OCI-LY1 (cell line): ENCODE results near the gene GALNT9.

Experiments used
- EZH2 ChIP-seq: fragments of 200-600 bp; sonication (generic), shearing (Covaris generic); IDR thresholded peaks from 2 replicates; pipeline ENCODE4 v1.8.0; 2017; ENCODE audit warnings: borderline replicate concordance, mixed run types, mild to moderate bottlenecking, antibody characterized with exemption, low read length, moderate library complexity, mixed read lengths
- TF ChIP-seq, protein P1 (sequence below): fragments of 200-600 bp; sonication (generic), shearing (Covaris generic); IDR thresholded peaks from 2 replicates; pipeline ENCODE4 v1.5.1; 2017; ENCODE audit warnings: mild to moderate bottlenecking, antibody characterized with exemption, low read length, moderate library complexity, mixed read lengths

DNA sequence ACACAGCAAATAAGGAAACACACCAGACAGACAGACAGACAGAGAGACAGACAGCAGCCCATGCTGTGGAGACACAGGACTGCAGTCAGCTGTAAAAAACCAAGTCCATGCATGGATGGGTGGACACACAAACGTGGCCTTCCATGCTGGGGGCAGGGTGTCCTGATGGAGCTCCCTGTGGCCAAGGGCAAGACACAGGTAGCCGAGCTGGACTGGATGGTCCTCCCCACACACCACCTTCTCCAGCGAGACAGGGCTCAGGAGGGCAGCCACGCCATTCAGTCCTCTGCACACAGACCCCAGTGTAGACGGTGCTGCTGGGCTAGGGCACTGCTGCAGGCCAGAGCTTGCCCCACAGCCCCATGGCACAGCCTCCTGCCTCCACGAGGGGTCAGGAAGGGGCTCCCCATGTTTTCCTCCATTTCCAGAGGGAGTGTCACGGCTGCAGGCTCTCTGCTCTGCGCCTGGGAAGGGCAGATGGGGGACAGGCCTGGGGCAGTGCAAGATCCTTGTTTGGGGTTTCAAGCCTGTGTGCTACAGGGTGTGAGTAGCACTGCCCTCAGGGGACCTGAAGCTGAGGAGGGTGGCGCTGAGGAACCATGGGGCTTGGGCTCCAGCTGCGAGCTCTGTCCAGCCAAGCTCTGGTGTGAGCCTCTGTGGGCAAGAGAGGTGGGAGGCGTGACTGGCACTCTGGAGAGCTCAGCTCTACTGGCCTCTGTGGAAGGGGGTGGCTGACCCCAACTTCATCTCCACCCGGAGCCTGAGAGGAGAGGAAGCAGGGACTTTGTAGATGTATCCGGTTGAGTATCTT is 67.9 kb downstream of the GALNT9 start:
- TF ChIP-seq, protein P1, sequence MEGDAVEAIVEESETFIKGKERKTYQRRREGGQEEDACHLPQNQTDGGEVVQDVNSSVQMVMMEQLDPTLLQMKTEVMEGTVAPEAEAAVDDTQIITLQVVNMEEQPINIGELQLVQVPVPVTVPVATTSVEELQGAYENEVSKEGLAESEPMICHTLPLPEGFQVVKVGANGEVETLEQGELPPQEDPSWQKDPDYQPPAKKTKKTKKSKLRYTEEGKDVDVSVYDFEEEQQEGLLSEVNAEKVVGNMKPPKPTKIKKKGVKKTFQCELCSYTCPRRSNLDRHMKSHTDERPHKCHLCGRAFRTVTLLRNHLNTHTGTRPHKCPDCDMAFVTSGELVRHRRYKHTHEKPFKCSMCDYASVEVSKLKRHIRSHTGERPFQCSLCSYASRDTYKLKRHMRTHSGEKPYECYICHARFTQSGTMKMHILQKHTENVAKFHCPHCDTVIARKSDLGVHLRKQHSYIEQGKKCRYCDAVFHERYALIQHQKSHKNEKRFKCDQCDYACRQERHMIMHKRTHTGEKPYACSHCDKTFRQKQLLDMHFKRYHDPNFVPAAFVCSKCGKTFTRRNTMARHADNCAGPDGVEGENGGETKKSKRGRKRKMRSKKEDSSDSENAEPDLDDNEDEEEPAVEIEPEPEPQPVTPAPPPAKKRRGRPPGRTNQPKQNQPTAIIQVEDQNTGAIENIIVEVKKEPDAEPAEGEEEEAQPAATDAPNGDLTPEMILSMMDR, result no peak
- TF ChIP-seq EZH2, result no peak
